Fibroblast of mammary gland (primary cell): ENCODE results near the gene LRRC7.

Source experiments
- DNase-seq: peaks from one replicate; pipeline ENCODE4 v3.0.0-alpha.2; 2010; ENCODE audit warnings: low read depth
- H3K4me3 ChIP-seq: 2 replicates; pipeline ENCODE4 v1.5.1; 2011; ENCODE audit warnings: low read depth, mild to moderate bottlenecking, low read length, moderate library complexity; ENCODE audit not compliant: control insufficient read depth
- CTCF ChIP-seq: conservative IDR thresholded peaks from 2 replicates; pipeline ENCODE4 v1.5.1; 2011; ENCODE audit warnings: low read depth, low read length, inconsistent platforms; ENCODE audit not compliant: control insufficient read depth, insufficient read depth

The LRRC7 gene

GRCh38 chr1:70109241-70109640, 541.5 kb downstream of the LRRC7 start:
- no peak for TF ChIP-seq CTCF
- DNase-seq = no peak
- no peak overlapping the region for H3K4me3 ChIP-seq

DNA sequence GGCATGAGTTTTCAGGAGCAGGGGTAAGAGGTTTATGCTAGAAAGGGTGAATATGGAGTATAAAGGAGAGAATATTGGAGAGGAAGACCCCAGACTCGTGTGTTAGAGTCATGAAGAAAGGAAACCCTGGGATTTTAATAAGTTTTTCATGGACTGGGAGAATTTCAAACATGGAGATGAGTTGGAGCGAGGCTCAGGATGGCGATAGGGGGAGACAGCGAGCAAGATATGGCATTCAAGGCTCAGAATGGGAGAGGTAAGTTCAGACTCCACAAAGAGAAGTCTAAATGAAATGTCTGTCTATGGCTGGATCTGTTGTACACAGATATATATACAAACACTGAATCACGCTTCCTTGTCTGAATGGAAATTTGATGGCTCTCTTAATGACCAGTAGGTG, 545.1 kb downstream of the LRRC7 start:
- DNase-seq = no peak

GRCh38 chr1:70115315-70115714, 547.6 kb downstream of the LRRC7 start:
- no peak for TF ChIP-seq CTCF
- DNase-seq = no peak
- H3K4me3 ChIP-seq = no peak overlapping the region

More for the DNA sequence above, 545.1 kb downstream of the LRRC7 start:
- TF ChIP-seq CTCF = peak; percentile 4
- H3K4me3 ChIP-seq = no peak overlapping the region

DNA sequence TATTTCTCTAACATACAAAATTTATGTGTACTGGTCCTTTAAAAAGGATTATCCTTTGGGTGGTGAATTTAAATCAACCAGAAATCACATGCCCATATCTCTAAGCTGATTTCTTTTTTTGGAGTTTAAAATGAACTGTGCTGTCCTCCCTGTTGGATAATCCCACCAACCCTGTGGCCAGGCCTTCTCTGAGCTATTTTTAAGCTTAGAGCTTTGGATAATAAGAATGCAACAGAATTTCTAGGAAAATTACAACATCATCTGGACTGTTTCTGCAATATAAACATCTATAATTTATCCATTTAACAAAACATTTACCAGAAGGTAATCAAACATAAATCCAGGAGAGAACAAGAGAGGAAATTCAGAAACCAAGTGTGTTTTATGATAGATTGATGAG, 549.3 kb downstream of the LRRC7 start:
- TF ChIP-seq CTCF = no peak
- DNase-seq = no peak
- no peak overlapping the region for H3K4me3 ChIP-seq

- H3K4me3 ChIP-seq = no peak overlapping the region
- no peak for TF ChIP-seq CTCF
- DNase-seq = no peak
These were observed 566.4 kb downstream of the LRRC7 start for GRCh38 chr1:70134148-70134547.

- DNase-seq = peak; percentile 49
- TF ChIP-seq CTCF = no peak
- no peak overlapping the region for H3K4me3 ChIP-seq
These were observed 572.6 kb downstream of the LRRC7 start for GRCh38 chr1:70140343-70140742.

- H3K4me3 ChIP-seq = no peak overlapping the region
- no peak for TF ChIP-seq CTCF
- peak; percentile 33 for DNase-seq
These were observed 573.2 kb downstream of the LRRC7 start for GRCh38 chr1:70140894-70141293.
